Lower leg skin (tissue), 3 donors: Measurements from ENCODE around the gene MYO3A.

Source experiments
- CTCF ChIP-seq, 3 donors: fragments of 450-650 bp; IDR thresholded peaks; one replicate each; pipeline ENCODE4 v1.5.1; 2016; ENCODE audit warnings: antibody characterized with exemption in 3 of 3, mild to moderate bottlenecking in 3 of 3, moderate library complexity in 2 of 3
- POLR2A ChIP-seq, 2 donors: fragments of 450-650 bp; IDR thresholded peaks; one replicate each; pipeline ENCODE4 v1.6.1; 2016 to 2017; ENCODE audit warnings: antibody characterized with exemption in 2 of 2, mild to moderate bottlenecking in 1 of 2, moderate library complexity in 1 of 2

GRCh38 chr10:26022831-26023230 is 88.8 kb downstream of the MYO3A start:
- TF ChIP-seq CTCF (IDR thresholded peaks at IDR 0.05) (no peak), POLR2A (IDR thresholded peaks at IDR 0.05) (no peak)
